ENCODE measurements around the gene FAM167B. TPM values are rescaled to one million over a fixed set of nuclear protein-coding genes. Genes with fewer than 3 reads are reported as not detected.

Gene FAM167B
- total and polyA plus RNA-seq, 2 donors, result 2.5 to 8.2 TPM

- 65% methylated on average over 4 of the region's 4 CpGs for WGBS
- Histone ChIP-seq H3K36me3 (ENCODE audit: insufficient read depth) (no peaks in the 10 kb centered on the region), H3K27ac (ENCODE audit: low read depth) (no peak overlapping the region), H3K4me3 (ENCODE audit: low read depth, low read length) (no peak overlapping the region), H3K4me1 (ENCODE audit: insufficient read depth) (no peaks in the 10 kb centered on the region)
- no peak for DNase-seq (ENCODE audit: extremely low spot score)
These were observed 7.7 kb upstream of the FAM167B start for GRCh38 chr1:32239337-32239736.

GRCh38 chr1:32239790-32240139 is 7.3 kb upstream of the FAM167B start:
- H3K27ac ChIP-seq (ENCODE audit: low read depth), result no peak overlapping the region
- H3K4me3 ChIP-seq (ENCODE audit: low read depth, low read length), result no peak overlapping the region
- H3K36me3 ChIP-seq (ENCODE audit: insufficient read depth), result no peaks in the 10 kb centered on the region
- 56% methylated on average over 20 of the region's 20 CpGs for WGBS
- no peaks in the 10 kb centered on the region for H3K4me1 ChIP-seq (ENCODE audit: insufficient read depth)
- DNase-seq (ENCODE audit: extremely low spot score), result no peak

- no peak for DNase-seq (ENCODE audit: extremely low spot score)
- WGBS, result 2% methylated on average over 62 of the region's 62 CpGs
- H3K27ac ChIP-seq (ENCODE audit: low read depth), result peak overlapping the region; percentile 40
- no peaks in the 10 kb centered on the region for H3K36me3 ChIP-seq (ENCODE audit: insufficient read depth)
- H3K4me3 ChIP-seq (ENCODE audit: low read depth, low read length), result peak overlapping the region; percentile 53
- no peaks in the 10 kb centered on the region for H3K4me1 ChIP-seq (ENCODE audit: insufficient read depth)
These were observed 6.7 kb upstream of the FAM167B start for GRCh38 chr1:32240140-32240951.

- WGBS, result under 1% methylated on average over 55 of the region's 55 CpGs
- DNase-seq (ENCODE audit: extremely low spot score), result no peak
- Histone ChIP-seq H3K27ac (ENCODE audit: low read depth) (peak overlapping the region; percentile 40), H3K36me3 (ENCODE audit: insufficient read depth) (no peaks in the 10 kb centered on the region), H3K4me1 (ENCODE audit: insufficient read depth) (no peaks in the 10 kb centered on the region), H3K4me3 (ENCODE audit: low read depth, low read length) (peak overlapping the region; percentile 53)
These were observed 5.8 kb upstream of the FAM167B start for GRCh38 chr1:32241001-32241763.

- H3K4me1 ChIP-seq (ENCODE audit: insufficient read depth), result no peaks in the 10 kb centered on the region
- H3K36me3 ChIP-seq (ENCODE audit: insufficient read depth), result no peaks in the 10 kb centered on the region
- WGBS, result 34% methylated on average over 7 of the region's 7 CpGs
- no peak for DNase-seq (ENCODE audit: extremely low spot score)
- no peak overlapping the region for H3K4me3 ChIP-seq (ENCODE audit: low read depth, low read length)
- no peak overlapping the region for H3K27ac ChIP-seq (ENCODE audit: low read depth)
These were observed 4.6 kb upstream of the FAM167B start for GRCh38 chr1:32242341-32242851.

- Histone ChIP-seq H3K36me3 (ENCODE audit: insufficient read depth) (no peaks in the 10 kb centered on the region), H3K27ac (ENCODE audit: low read depth) (peak overlapping the region; percentile 54), H3K4me3 (ENCODE audit: low read depth, low read length) (no peak overlapping the region), H3K4me1 (ENCODE audit: insufficient read depth) (no peaks in the 10 kb centered on the region)
- no peak for DNase-seq (ENCODE audit: extremely low spot score)
- WGBS, result 65% methylated on average over 12 of the region's 12 CpGs
These were observed 430 bp downstream of the FAM167B start for GRCh38 chr1:32247452-32247851.

- H3K4me3 ChIP-seq (ENCODE audit: low read depth, low read length), result no peak overlapping the region
These were observed 1.2 kb downstream of the FAM167B start for GRCh38 chr1:32247983-32248889.

GRCh38 chr1:32249831-32250525 is 3.0 kb downstream of the FAM167B start:
- WGBS, result 62% methylated on average over 9 of the region's 9 CpGs
- no peaks in the 10 kb centered on the region for H3K4me1 ChIP-seq (ENCODE audit: insufficient read depth)
- no peak overlapping the region for H3K4me3 ChIP-seq (ENCODE audit: low read depth, low read length)
- DNase-seq (ENCODE audit: extremely low spot score), result no peak
- no peaks in the 10 kb centered on the region for H3K36me3 ChIP-seq (ENCODE audit: insufficient read depth)
- peak overlapping the region; percentile 23 for H3K27ac ChIP-seq (ENCODE audit: low read depth)

More at GRCh38 chr1:32247983-32248889, 1.2 kb downstream of the FAM167B start:
- Histone ChIP-seq H3K27ac (ENCODE audit: low read depth) (peak overlapping the region; percentile 2), H3K36me3 (ENCODE audit: insufficient read depth) (no peaks in the 10 kb centered on the region), H3K4me1 (ENCODE audit: insufficient read depth) (no peaks in the 10 kb centered on the region)
- 16% methylated on average over 31 of the region's 31 CpGs for WGBS
- no peak for DNase-seq (ENCODE audit: extremely low spot score)

- H3K4me3 ChIP-seq (ENCODE audit: low read depth, low read length), result peak within 1 kb of the TSS; percentile 17
- H3K36me3 ChIP-seq (ENCODE audit: insufficient read depth), result no peaks in the 10 kb centered on the region
- no peaks in the 10 kb centered on the region for H3K4me1 ChIP-seq (ENCODE audit: insufficient read depth)
- 80% methylated on average over 25 of the region's 25 CpGs for WGBS
- H3K27ac ChIP-seq (ENCODE audit: low read depth), result peak within 1 kb of the TSS; percentile 23
- DNase-seq (ENCODE audit: extremely low spot score), result no peak
These were observed 4.1 kb downstream of the FAM167B start, which contains the start of gene LCK for GRCh38 chr1:32250893-32251716. TSS of gene LCK (plus strand) at chr1:32251265. CDS start at chr1:32274330, 23,065 bp downstream.

GRCh38 chr1:32255072-32256071 is 8.3 kb downstream of the FAM167B start:
- Histone ChIP-seq H3K27ac (ENCODE audit: low read depth) (no peak overlapping the region), H3K4me3 (ENCODE audit: low read depth, low read length) (no peak overlapping the region), H3K36me3 (ENCODE audit: insufficient read depth) (no peaks in the 10 kb centered on the region), H3K4me1 (ENCODE audit: insufficient read depth) (no peaks in the 10 kb centered on the region)
- DNase-seq (ENCODE audit: extremely low spot score), result no peak
- 83% methylated on average over 10 of the region's 10 CpGs for WGBS

- Histone ChIP-seq H3K36me3 (ENCODE audit: insufficient read depth) (no peaks in the 10 kb centered on the region), H3K27ac (ENCODE audit: low read depth) (no peak overlapping the region), H3K4me3 (ENCODE audit: low read depth, low read length) (no peak overlapping the region), H3K4me1 (ENCODE audit: insufficient read depth) (no peaks in the 10 kb centered on the region)
- 65% methylated on average over 9 of the region's 9 CpGs for WGBS
- DNase-seq (ENCODE audit: extremely low spot score), result no peak
These were observed 9.6 kb downstream of the FAM167B start for GRCh38 chr1:32256473-32257226.
